Left lung (tissue), 10 donors: ENCODE data around the gene ING5. TPM values are rescaled to one million over a fixed set of nuclear protein-coding genes. Genes with fewer than 3 reads are reported as not detected.

Source experiments
- ATAC-seq: fragments of 200-7000 bp; cut with Tn5 transposase; one replicate; pipeline ENCODE4 v1.9.1; 2020; ENCODE audit warnings: moderate library complexity
- DNase-seq, 4 donors: peaks; one replicate each; pipeline ENCODE4 v3.0.0-alpha.2; 2013 to 2020
- H3K27ac ChIP-seq, 2 donors: fragments of 200-600 bp; sonication (generic) in 1 of 2; one replicate each; pipeline versions ENCODE4 v1.5.0 to v1.8.0; 2020 to 2021
- H3K27me3 ChIP-seq, 2 donors: fragments of 200-600 bp; sonication (generic) in 1 of 2; one replicate each; pipeline versions ENCODE4 v1.5.0 to v1.8.0; 2020 to 2021
- H3K36me3 ChIP-seq, 2 donors: fragments of 200-600 bp; sonication (generic) in 1 of 2; one replicate each; pipeline versions ENCODE4 v1.5.0 to v1.8.0; 2020 to 2021
- H3K4me1 ChIP-seq, 2 donors: fragments of 200-600 bp; one replicate each; pipeline ENCODE4 v1.8.0; 2021
- H3K4me3 ChIP-seq, 2 donors: fragments of 200-600 bp; sonication (generic) in 1 of 2; one replicate each; pipeline versions ENCODE4 v1.5.0 to v1.8.0; 2020 to 2021; ENCODE audit warnings: mild to moderate bottlenecking in 1 of 2
- H3K9me3 ChIP-seq, 2 donors: fragments of 200-600 bp; sonication (generic) in 1 of 2; one replicate each; pipeline versions ENCODE4 v1.5.0 to v1.8.0; 2020 to 2021
- CTCF ChIP-seq, 2 donors: fragments of 200-600 bp; sonication (generic) in 1 of 2; IDR thresholded peaks; one replicate each; pipeline versions ENCODE4 v1.5.0 to v1.8.0; 2021; ENCODE audit warnings: antibody characterized with exemption in 2 of 2
- intact Hi-C, 2 donors: fragments of 100-400 bp; cut with DNase I; formaldehyde crosslinking; loops; one replicate each; pipeline versions ENCODE4 v1.11.2 to v1.14.2; 2022
- polyA plus RNA-seq, 6 donors: library from polyadenylated mRNA; unstranded; fragments of 120-200 nt; gene quantifications; one replicate each; pipeline ENCODE4 v1.2.1, GENCODE V29; 2013; ENCODE audit not compliant: insufficient read length in 6 of 6
- total RNA-seq, 2 donors: library from RNA; stranded (reverse); fragmentation: NEBNext Ultra II Directional; extraction: Animal tissue kit (Norgen Biotek cat#: 25700); gene quantifications; one replicate each; pipeline ENCODE4 v1.2.1, GENCODE V29; 2021
- donor health status: DM: no; HTN: yes; CAD: no.
- donor health status: DM: no; HTN: no; CAD: no.

Gene ING5
- total and polyA plus RNA-seq, 8 donors = 27.6 to 49.1 (median 43.9) TPM

DNA sequence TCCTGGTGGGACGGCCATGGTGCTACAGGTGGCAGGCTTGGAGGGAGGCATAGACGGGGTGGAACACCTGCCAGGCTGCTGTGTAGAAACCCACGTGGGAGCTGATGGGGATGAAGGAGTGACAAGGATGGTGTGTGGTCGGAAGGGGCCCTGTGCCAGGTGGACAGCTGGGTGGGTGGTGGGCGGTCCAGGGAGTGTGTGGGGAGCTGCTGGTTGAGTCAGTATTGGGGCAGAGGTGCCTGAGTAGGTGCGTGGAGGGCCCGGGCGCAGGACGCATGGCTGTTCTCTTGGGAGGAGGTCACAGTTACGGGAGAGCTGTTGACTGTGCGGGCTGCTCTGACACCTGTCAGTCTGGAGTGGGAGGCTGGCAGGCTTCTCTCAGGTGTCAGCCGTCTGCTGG, 20.0 kb downstream of the ING5 start:
- Histone ChIP-seq H3K9me3 (peaks cover 0 to 12% of the 10 kb centered on the region in 2 donors), H3K4me3 (no peak overlapping the region), H3K27me3 (no peaks in the 10 kb centered on the region), H3K36me3 (peaks cover 0 to 92% of the 10 kb centered on the region in 2 donors), H3K4me1 (peaks cover 0 to 3% of the 10 kb centered on the region in 2 donors), H3K27ac (no peak overlapping the region)
- no peak for TF ChIP-seq CTCF (IDR thresholded peaks at IDR 0.05)
- ATAC-seq = no peak
- intact Hi-C loops = no loop called here
- DNase-seq = peak in 1 of 4 donors; percentile 73

- Histone ChIP-seq H3K36me3 (peaks cover 0 to 85% of the 10 kb centered on the region in 2 donors), H3K4me1 (peaks cover 0 to 3% of the 10 kb centered on the region in 2 donors), H3K9me3 (peaks cover 0 to 12% of the 10 kb centered on the region in 2 donors), H3K27ac (no peak overlapping the region), H3K27me3 (no peaks in the 10 kb centered on the region), H3K4me3 (no peak overlapping the region)
- no peak for TF ChIP-seq CTCF (IDR thresholded peaks at IDR 0.05)
- intact Hi-C loops = no loop called here
- ATAC-seq = no peak
- no peak for DNase-seq
These were observed 21.1 kb downstream of the ING5 start for GRCh38 chr2:241722896-241723454.

- no peaks in the 10 kb centered on the region for H3K27me3 ChIP-seq
- peaks cover 0 to 72% of the 10 kb centered on the region in 2 donors for H3K36me3 ChIP-seq
- DNase-seq = no peak
- peaks cover 0 to 12% of the 10 kb centered on the region in 2 donors for H3K9me3 ChIP-seq
- intact Hi-C loops = no loop called here
- no peak for TF ChIP-seq CTCF (IDR thresholded peaks at IDR 0.05)
- peaks cover 0 to 3% of the 10 kb centered on the region in 2 donors for H3K4me1 ChIP-seq
- H3K27ac ChIP-seq = no peak overlapping the region
- no peak overlapping the region for H3K4me3 ChIP-seq
- ATAC-seq = no peak
These were observed 22.6 kb downstream of the ING5 start for GRCh38 chr2:241724259-241724974.

- no peak overlapping the region for H3K27ac ChIP-seq
- peaks cover 0 to 7% of the 10 kb centered on the region in 2 donors for H3K4me1 ChIP-seq
- intact Hi-C loops = no loop called here
- ATAC-seq (no peak), DNase-seq (no peak)
- peaks cover 0 to 12% of the 10 kb centered on the region in 2 donors for H3K9me3 ChIP-seq
- peaks cover 0 to 64% of the 10 kb centered on the region in 2 donors for H3K36me3 ChIP-seq
- TF ChIP-seq CTCF (IDR thresholded peaks at IDR 0.05) = no peak
- no peak overlapping the region for H3K4me3 ChIP-seq
- no peaks in the 10 kb centered on the region for H3K27me3 ChIP-seq
These were observed 23.4 kb downstream of the ING5 start for GRCh38 chr2:241724975-241725870.

- DNase-seq (no peak), ATAC-seq (no peak)
- intact Hi-C loops = no loop called here
- Histone ChIP-seq H3K9me3 (peaks cover 0 to 12% of the 10 kb centered on the region in 2 donors), H3K4me3 (no peak overlapping the region), H3K27me3 (no peaks in the 10 kb centered on the region), H3K36me3 (peaks cover 0 to 52% of the 10 kb centered on the region in 2 donors), H3K27ac (no peak overlapping the region), H3K4me1 (peaks cover 0 to 20% of the 10 kb centered on the region in 2 donors)
- TF ChIP-seq CTCF (IDR thresholded peaks at IDR 0.05) = no peak
These were observed 24.6 kb downstream of the ING5 start for GRCh38 chr2:241726459-241726858.
